ENCODE measurements around the gene FAM217B.
A peak's percentile ranks its signal among the peaks of the same experiment; 100 is the strongest.

The FAM217B gene

DNA sequence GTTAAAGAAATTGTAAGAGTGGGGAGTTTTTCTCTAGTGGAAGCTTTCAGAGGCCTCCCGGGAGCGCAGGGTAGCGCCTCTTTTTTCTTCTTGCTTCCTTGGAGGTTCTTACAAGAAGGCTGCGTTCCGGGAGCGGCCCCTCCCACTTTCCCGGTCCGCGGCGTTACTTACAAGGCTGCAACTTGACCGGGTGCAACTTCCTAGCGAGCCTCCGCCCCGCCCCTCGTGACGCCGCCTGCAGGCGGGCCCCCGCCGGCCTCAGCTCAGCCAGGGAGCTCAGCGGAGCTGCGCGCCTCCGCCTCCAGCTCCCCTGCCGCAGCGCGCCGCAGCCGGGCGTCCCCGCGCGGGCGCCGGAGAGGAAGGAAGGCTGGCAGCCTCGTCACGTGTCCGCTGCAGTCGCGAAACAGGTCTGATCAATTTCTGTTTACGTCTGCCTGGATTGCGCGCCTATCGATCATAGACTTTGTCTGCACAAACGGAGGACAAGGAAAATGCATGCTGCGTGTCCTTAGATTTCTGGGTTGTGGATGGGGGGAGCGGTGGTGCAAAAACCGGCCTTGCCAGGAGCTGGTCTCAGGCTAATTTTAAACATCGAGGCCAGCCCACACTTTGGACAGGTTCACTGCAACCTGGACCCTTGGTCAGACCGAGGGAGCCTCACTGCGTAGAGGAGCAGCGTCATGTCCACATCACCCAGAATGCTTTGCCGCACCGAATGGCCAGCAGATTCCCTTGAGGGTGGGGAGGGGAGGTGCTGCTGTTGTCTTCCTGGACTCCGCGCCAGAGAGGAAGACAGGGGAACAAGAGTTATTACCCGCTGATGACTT lies at the start of gene FAM217B, which contains the start of gene PPP1R3D:
Gene FAM217B, plus strand, starts transcription at position 261 of the 827 bp plus-strand sequence. CDS start 3,555 bp downstream, outside the sequence.
Gene PPP1R3D, minus strand, starts transcription at position 177 of the 827 bp plus-strand sequence. CDS start 374 bp downstream, outside the sequence.
- peak; percentile 92 for DNase-seq
- in situ Hi-C loops (cut with HindIII; ENCODE audit: low pct_ligation_motif_present, low pct_unique_long_range_greater_than_20kb, low sequenced_read_pairs), result no loop called here

DNA sequence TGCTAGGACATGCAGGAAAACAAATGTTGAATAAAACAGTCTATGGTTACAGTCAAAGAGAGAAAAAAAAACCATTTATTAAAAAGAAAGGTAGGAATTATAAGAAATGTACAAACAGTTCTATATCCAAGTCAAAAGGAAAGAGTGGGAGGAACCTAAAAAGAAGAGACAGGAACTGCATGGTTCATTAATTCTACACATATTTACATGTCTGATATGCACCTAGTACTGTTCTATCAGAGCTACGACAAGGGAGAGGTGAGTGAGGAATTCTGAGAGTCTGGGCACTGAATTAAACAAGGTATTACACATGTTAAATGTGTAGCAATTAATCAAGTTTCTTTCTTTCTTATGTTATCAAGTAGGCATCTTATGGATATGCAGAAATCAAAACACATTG lies 48.6 kb upstream of the FAM217B start:
- DNase-seq, result no peak
- in situ Hi-C loops (cut with HindIII; ENCODE audit: low pct_ligation_motif_present, low pct_unique_long_range_greater_than_20kb, low sequenced_read_pairs), result no loop called here

GRCh38 chr20:59895908-59896307 lies 44.3 kb upstream of the FAM217B start:
- in situ Hi-C loops (cut with HindIII; ENCODE audit: low pct_ligation_motif_present, low pct_unique_long_range_greater_than_20kb, low sequenced_read_pairs), result no loop called here
- no peak for DNase-seq

DNA sequence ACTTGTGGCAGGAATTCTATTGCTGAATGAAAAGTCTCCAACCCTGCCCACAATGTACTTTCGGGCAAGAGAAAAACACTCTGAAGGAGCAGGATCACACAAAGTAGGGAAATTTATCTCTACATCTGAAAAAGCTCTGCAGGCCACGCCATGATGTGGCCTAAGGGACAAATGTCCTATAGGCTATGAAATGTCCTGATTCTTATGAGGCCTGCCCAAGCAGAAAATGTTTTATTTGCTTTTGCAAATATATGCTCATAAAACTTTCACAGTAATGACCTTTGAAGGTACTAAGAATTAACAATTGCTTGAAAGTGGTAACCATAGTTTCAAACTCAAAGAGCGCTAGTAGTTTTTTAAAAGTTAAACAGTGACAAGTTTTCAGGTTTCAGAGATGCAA lies 37.7 kb upstream of the FAM217B start:
- in situ Hi-C loops (cut with HindIII; ENCODE audit: low pct_ligation_motif_present, low pct_unique_long_range_greater_than_20kb, low sequenced_read_pairs), result no loop called here
- no peak for DNase-seq

DNA sequence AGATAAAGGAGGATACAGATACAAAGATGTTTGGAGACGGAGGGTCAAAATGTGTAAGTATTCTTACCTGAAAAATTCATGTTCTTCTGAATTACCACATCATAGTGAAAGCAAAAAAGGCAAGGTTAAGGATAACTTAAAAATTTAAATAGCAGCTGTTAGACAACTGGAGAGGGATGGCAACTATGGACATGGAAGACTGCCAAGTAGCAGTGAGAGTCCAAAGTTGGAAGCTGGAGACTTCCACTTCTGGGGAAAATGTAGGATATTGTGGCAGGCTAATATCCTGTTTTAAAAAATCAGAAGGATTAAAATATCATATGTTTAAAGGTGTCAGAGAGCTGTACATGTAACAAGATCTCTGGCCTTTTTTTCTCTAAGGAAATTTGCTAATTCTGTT lies 36.6 kb upstream of the FAM217B start:
- DNase-seq, result no peak
- in situ Hi-C loops (cut with HindIII; ENCODE audit: low pct_ligation_motif_present, low pct_unique_long_range_greater_than_20kb, low sequenced_read_pairs), result no loop called here

GRCh38 chr20:59908855-59909254 lies 31.3 kb upstream of the FAM217B start:
- in situ Hi-C loops (cut with HindIII; ENCODE audit: low pct_ligation_motif_present, low pct_unique_long_range_greater_than_20kb, low sequenced_read_pairs), result no loop called here

GRCh38 chr20:59911041-59911440 lies 29.1 kb upstream of the FAM217B start:
- in situ Hi-C loops (cut with HindIII; ENCODE audit: low pct_ligation_motif_present, low pct_unique_long_range_greater_than_20kb, low sequenced_read_pairs), result no loop called here
- DNase-seq, result no peak

More at GRCh38 chr20:59908855-59909254, 31.3 kb upstream of the FAM217B start:
- DNase-seq, result no peak

GRCh38 chr20:59912609-59913008 lies 27.6 kb upstream of the FAM217B start:
- in situ Hi-C loops (cut with HindIII; ENCODE audit: low pct_ligation_motif_present, low pct_unique_long_range_greater_than_20kb, low sequenced_read_pairs), result no loop called here
- DNase-seq, result no peak

GRCh38 chr20:59920944-59921343 lies 19.2 kb upstream of the FAM217B start:
- in situ Hi-C loops (cut with HindIII; ENCODE audit: low pct_ligation_motif_present, low pct_unique_long_range_greater_than_20kb, low sequenced_read_pairs), result no loop called here
- no peak for DNase-seq

DNA sequence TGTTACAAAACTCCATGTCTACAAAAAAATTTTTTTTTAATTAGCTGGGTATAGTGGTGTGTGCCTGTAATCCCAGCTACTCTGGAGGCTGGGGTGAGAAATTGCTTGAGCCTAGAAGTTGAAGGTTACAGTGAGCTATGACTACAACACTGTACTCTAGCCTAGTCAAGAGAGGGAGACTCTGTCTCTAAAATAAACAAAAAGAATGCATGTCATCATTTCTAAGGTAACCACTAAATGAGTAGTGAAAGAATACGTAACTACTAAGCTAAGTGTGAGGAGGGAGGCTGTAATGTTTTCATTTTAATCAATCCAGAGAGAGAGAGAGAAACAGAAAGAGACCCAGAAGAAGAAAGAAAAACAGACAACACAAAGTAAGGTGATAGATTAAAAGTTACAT lies 16.7 kb upstream of the FAM217B start:
- no peak for DNase-seq

GRCh38 chr20:59925359-59925758 lies 14.8 kb upstream of the FAM217B start:
- in situ Hi-C loops (cut with HindIII; ENCODE audit: low pct_ligation_motif_present, low pct_unique_long_range_greater_than_20kb, low sequenced_read_pairs), result no loop called here
- DNase-seq, result no peak

More for the DNA sequence above, 16.7 kb upstream of the FAM217B start:
- in situ Hi-C loops (cut with HindIII; ENCODE audit: low pct_ligation_motif_present, low pct_unique_long_range_greater_than_20kb, low sequenced_read_pairs), result no loop called here

DNA sequence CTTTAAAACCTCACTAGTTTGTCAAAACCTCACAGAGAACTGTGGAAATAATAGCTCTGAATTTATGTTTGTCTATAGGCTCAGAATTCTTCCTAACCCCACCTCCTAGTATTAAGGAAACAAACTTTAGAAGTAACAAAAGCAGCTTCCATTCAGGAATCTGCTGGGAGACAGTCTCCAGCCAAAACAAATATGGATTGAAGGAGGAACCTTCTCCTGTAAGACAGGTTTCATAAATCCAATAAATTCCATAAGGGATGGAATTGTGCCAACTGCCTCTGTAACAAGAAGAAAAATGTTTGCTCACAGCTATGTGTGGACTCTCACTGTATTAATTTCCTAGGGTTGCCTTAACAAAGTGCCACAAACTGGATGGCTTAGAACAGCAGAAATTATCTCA lies 14.3 kb upstream of the FAM217B start:
- no peak for DNase-seq
- in situ Hi-C loops (cut with HindIII; ENCODE audit: low pct_ligation_motif_present, low pct_unique_long_range_greater_than_20kb, low sequenced_read_pairs), result no loop called here

GRCh38 chr20:59931511-59932312 lies 8.5 kb upstream of the FAM217B start:
- DNase-seq, result no peak
- in situ Hi-C loops (cut with HindIII; ENCODE audit: low pct_ligation_motif_present, low pct_unique_long_range_greater_than_20kb, low sequenced_read_pairs), result no loop called here

- DNase-seq, result no peak
- in situ Hi-C loops (cut with HindIII; ENCODE audit: low pct_ligation_motif_present, low pct_unique_long_range_greater_than_20kb, low sequenced_read_pairs), result no loop called here
These were observed 7.4 kb upstream of the FAM217B start for GRCh38 chr20:59932616-59933295.

DNA sequence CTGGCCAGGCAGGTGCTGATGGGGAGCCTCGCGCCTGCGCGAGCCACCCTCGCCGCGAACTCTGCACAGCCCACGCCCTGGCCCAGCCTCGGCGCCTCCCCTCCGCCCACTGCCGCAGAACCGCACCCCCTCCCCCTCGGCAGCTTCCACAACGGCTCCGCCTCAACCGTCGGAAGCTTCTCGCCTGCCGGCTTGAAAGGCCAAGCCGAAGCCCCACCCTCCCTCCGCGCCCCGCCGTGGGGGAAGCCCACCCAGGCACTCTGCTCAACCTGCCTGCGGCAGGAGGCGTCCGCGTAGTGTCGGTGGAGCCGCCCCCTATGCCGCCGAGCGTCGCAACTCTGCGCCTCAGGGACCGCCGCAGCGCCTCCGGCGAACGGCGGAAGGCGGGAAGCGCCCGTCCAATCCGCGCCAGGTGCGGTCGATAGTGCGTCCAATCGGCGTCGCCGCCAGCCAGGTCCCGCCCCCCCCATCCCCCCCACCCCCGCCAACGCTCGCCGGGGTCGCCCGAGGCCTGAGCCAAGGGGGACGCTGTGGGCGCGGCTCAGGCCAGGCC lies 6.8 kb upstream of the FAM217B start, which contains the start of gene SYCP2:
Gene SYCP2, minus strand, starts transcription at position 342 of the 553 bp plus-strand sequence. CDS start 11,224 bp downstream, outside the sequence.
- DNase-seq, result no peak
- in situ Hi-C loops (cut with HindIII; ENCODE audit: low pct_ligation_motif_present, low pct_unique_long_range_greater_than_20kb, low sequenced_read_pairs), result no loop called here

DNA sequence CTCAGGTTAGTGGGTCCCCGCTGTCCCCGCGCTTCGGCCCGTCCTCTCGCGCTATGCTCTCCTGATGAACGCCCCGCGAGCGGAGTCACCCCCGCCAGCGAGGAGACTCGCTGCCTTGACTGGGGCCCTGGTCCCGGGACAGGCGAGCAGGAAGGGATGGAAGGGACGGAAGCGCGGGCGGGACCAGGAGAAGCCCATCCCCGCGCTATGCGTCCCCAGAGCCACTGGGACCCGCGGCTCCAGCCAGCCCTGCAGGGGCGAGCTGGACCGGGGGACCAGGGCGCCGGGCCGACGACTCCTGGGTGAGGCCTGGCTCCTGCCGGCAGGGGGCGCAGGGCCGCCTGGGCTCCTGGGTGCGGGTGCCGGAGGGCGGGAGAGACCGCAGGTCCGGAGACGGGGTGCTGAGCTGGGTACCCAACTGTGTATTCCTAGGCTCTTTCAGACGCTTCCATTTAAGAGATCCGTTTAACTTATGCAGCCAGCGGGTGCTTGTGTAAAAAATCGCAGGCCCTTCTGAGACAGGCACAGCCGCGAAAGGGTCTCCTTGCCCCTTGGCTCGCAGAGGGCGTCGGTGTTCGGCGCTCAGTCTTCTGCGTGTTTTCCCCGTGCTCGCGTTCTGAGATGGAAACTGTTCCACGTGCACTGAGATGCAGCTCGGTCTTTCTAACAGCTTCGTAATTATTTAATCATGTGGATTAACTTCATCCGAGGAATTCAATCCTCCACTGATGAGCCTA lies 6.2 kb upstream of the FAM217B start:
- in situ Hi-C loops (cut with HindIII; ENCODE audit: low pct_ligation_motif_present, low pct_unique_long_range_greater_than_20kb, low sequenced_read_pairs), result no loop called here
- DNase-seq, result peak; percentile 80

DNA sequence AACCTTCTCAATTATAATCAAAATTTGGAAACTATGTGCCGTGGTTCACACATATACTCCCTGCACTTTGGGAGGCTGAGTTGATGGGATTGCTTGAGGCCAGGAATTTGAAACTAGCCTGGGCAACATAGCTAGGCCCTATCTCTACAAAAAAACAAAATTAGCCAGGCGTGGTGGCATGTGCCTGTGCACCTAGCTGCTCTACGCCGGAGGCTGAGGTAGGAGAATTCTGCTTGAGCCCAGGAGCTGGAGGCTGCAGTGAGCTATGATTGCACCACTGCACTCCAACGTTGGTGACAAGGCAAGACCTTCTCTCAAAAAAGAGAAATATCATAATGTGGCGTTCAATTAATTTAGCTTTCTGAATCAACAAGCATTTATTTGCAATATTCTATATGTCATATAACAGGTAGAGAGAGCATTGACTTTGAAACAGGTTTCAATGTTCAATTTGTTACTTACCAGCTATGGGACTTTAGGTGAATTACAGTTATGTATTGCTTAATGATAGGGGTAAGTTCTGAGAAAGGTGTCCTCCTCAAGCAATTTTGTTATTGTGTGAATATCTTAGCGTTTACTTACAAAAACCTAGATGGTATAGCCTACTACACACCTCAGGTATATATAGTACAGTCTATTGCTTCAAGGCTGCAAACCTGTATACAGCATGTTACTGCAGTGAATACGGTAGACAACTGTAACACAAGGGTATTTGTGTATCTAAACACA lies 4.6 kb upstream of the FAM217B start:
- in situ Hi-C loops (cut with HindIII; ENCODE audit: low pct_ligation_motif_present, low pct_unique_long_range_greater_than_20kb, low sequenced_read_pairs), result no loop called here
- no peak for DNase-seq
